ENCODE measurements around the gene BSG. TPM values are rescaled to one million over a fixed set of nuclear protein-coding genes. Genes with fewer than 3 reads are reported as not detected.

Gene BSG
- total RNA-seq, 1 experiment from 2014 or later: 823 TPM

GRCh38 chr19:589693-590395 lies 17.4 kb downstream of the BSG start, which contains the start of gene HCN2:
Gene HCN2, plus strand, starts transcription at chr19:589881. Its CDS starts 65 bp downstream, at chr19:589946.
- H3K4me3 ChIP-seq: peak within 1 kb of the TSS; percentile 24; the same call in 1 of the 2 replicates
- no peak for TF ChIP-seq CTCF (conservative IDR thresholded peaks at IDR 0.05)
- no peak for TF ChIP-seq EZH2 (IDR thresholded peaks at IDR 0.05; ENCODE audit: low read depth)
- POLR2A ChIA-PET (ENCODE audit: unreplicated experiment): interaction anchor here (0.6 kb wide), 1 partner anchor 34 kb away, joined by 12 read pairs; no protein-coding TSS in a partner anchor

GRCh38 chr19:590396-590745 lies 18.0 kb downstream of the BSG start:
- Histone ChIP-seq H3K27me3 (ENCODE audit: insufficient read depth, low read depth) (peaks cover 21% of the 10 kb centered on the region), H3K4me1 (replicated peaks; ENCODE audit: insufficient read depth) (peaks cover 15% of the 10 kb centered on the region; the same call in 1 of the 2 replicates), H3K9me2 (ENCODE audit: insufficient read depth) (no peaks in the 10 kb centered on the region), H3K4me2 (peak overlapping the region; percentile 62; the same call in 1 of the 2 replicates), H3K79me2 (ENCODE audit: low read depth) (no peaks in the 10 kb centered on the region), H3K36me3 (ENCODE audit: low read depth) (no peaks in the 10 kb centered on the region), H3F3A (ENCODE audit: insufficient read depth, low read depth) (peaks cover 30% of the 10 kb centered on the region; the same call in 1 of the 2 replicates), H2AFZ (no peak overlapping the region), H4K20me1 (ENCODE audit: insufficient read depth) (peaks cover 6% of the 10 kb centered on the region), H3K4me3 (peak overlapping the region; percentile 21; the same call in 1 of the 2 replicates), H3K9me3 (ENCODE audit: insufficient read depth, low read depth) (no peaks in the 10 kb centered on the region), H3K27ac (no peak overlapping the region)
- ChIA-PET POLR2A (ENCODE audit: unreplicated experiment) (no interaction called here), CTCF (interaction anchor here (0.7 kb wide), 1 partner anchor 209 kb away, joined by 3 read pairs; no protein-coding TSS in a partner anchor)
- no TSS peak for BruUV-seq (replicated peaks)
- TF ChIP-seq EZH2 (IDR thresholded peaks at IDR 0.05; ENCODE audit: low read depth) (no peak), CTCF (conservative IDR thresholded peaks at IDR 0.05) (no peak)
- DNase-seq: peak in 1 of 2 experiments; percentile 31
- intact Hi-C loops (cut with micrococcal nuclease; ENCODE audit: unreplicated experiment): no loop called here

More at GRCh38 chr19:589693-590395, 17.4 kb downstream of the BSG start, which contains the start of gene HCN2:
- intact Hi-C loops (cut with micrococcal nuclease; ENCODE audit: unreplicated experiment): loop anchor here (5.0 kb wide), 1 partner anchor 72 kb away; the partner anchor contains the start of gene RNF126
- peaks cover 30% of the 10 kb centered on the region; the same call in 1 of the 2 replicates for H3F3A ChIP-seq (ENCODE audit: insufficient read depth, low read depth)
- no peaks in the 10 kb centered on the region for H3K36me3 ChIP-seq (ENCODE audit: low read depth)
- H3K9me2 ChIP-seq (ENCODE audit: insufficient read depth): no peaks in the 10 kb centered on the region
- no peak within 1 kb of the TSS for H2AFZ ChIP-seq
- BruUV-seq (replicated peaks): no TSS peak
- H3K27ac ChIP-seq: no peak within 1 kb of the TSS
- peak within 1 kb of the TSS; percentile 66 for H3K4me2 ChIP-seq
- no peaks in the 10 kb centered on the region for H3K9me3 ChIP-seq (ENCODE audit: insufficient read depth, low read depth)
- H3K79me2 ChIP-seq (ENCODE audit: low read depth): no peaks in the 10 kb centered on the region
- H3K27me3 ChIP-seq (ENCODE audit: insufficient read depth, low read depth): peaks cover 18% of the 10 kb centered on the region
- no peak for DNase-seq
- CTCF ChIA-PET: interaction anchor here (0.7 kb wide), 1 partner anchor 210 kb away, joined by 3 read pairs; no protein-coding TSS in a partner anchor
- H4K20me1 ChIP-seq (ENCODE audit: insufficient read depth): peaks cover 8% of the 10 kb centered on the region
- peaks cover 15% of the 10 kb centered on the region; the same call in 1 of the 2 replicates for H3K4me1 ChIP-seq (replicated peaks; ENCODE audit: insufficient read depth)

- CTCF ChIA-PET: no interaction called here
- no peak for DNase-seq
- Histone ChIP-seq H2AFZ (no peak overlapping the region), H3K9me2 (ENCODE audit: insufficient read depth) (no peaks in the 10 kb centered on the region), H3K79me2 (ENCODE audit: low read depth) (no peaks in the 10 kb centered on the region), H3F3A (ENCODE audit: insufficient read depth, low read depth) (peaks cover 27% of the 10 kb centered on the region; the same call in 1 of the 2 replicates), H3K27me3 (ENCODE audit: insufficient read depth, low read depth) (peaks cover 23% of the 10 kb centered on the region), H3K36me3 (ENCODE audit: low read depth) (no peaks in the 10 kb centered on the region), H3K4me2 (peak overlapping the region; percentile 62; the same call in 1 of the 2 replicates), H3K4me1 (replicated peaks; ENCODE audit: insufficient read depth) (peaks cover 15% of the 10 kb centered on the region; the same call in 1 of the 2 replicates), H4K20me1 (ENCODE audit: insufficient read depth) (peaks cover 6% of the 10 kb centered on the region), H3K9me3 (ENCODE audit: insufficient read depth, low read depth) (no peaks in the 10 kb centered on the region), H3K4me3 (peak overlapping the region; percentile 21; the same call in 1 of the 2 replicates), H3K27ac (no peak overlapping the region)
- POLR2A ChIA-PET (ENCODE audit: unreplicated experiment): no interaction called here
- no TSS peak for BruUV-seq (replicated peaks)
- intact Hi-C loops (cut with micrococcal nuclease; ENCODE audit: unreplicated experiment): no loop called here
- TF ChIP-seq CTCF (conservative IDR thresholded peaks at IDR 0.05) (no peak), EZH2 (IDR thresholded peaks at IDR 0.05; ENCODE audit: low read depth) (no peak)
Measured at GRCh38 chr19:590750-591098, 18.3 kb downstream of the BSG start.
